ENCODE results near the gene CD7.

Gene CD7

DNA sequence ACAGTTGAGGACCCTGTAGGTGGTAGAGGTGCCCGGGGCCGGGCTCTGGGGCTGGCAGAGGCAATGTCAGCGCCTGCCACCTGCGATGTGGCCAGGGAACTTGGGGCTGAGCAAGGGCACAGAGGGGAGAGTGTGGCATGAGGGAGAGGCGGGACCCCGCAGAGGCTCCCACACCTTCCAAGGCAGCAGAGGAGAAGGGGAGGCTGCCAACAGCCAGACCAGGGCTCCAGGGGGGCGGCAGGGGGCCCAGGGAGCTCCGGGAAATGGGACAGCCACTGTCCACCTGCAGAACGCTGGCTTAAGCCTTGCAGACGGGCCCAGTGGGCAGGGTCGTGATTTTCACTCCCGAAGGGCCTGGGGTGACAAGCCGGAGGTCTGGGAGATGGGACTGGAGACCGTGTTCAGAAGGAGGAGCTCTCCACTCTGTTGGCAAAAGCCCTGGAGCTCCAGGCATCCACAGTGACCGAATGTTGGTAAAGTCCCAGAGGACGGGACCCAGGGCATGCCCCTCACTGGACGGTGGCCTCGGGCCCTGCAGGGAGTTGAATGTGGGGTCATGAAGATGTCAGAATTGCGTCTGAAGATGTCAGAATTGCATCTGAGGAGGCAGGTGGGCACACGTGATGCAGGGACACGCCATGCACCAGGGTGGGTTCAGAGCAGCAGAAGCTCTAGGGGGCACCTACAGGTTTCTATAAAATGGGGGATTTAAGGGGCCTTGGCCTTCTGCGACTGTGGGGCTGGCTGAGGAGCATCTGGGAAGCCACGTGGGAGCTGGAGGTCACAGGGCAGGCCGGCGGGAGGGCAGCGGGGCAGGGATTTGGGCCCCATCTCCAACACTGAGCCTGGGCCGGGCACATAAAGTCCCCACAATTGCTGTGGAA, 18.6 kb downstream of the CD7 start:
- WGBS: 89% methylated on average over 27 of the region's 27 CpGs
- Histone ChIP-seq H3K4me1 (ENCODE audit: insufficient read depth, low read length) (no peaks in the 10 kb centered on the region), H3K27ac (ENCODE audit: low read depth, low read length) (no peak overlapping the region), H3K9me3 (ENCODE audit: insufficient read depth, low read depth, low read length) (no peaks in the 10 kb centered on the region), H3K4me3 (ENCODE audit: low read length) (no peak overlapping the region), H3K36me3 (ENCODE audit: insufficient read depth, low read length) (no peaks in the 10 kb centered on the region), H3K9ac (ENCODE audit: low read depth, low read length) (no peak overlapping the region), H3K27me3 (ENCODE audit: insufficient read depth, low read length) (peaks cover 7% of the 10 kb centered on the region; the same call in 1 of the 2 replicates)

GRCh38 chr17:82297714-82298537, 19.5 kb downstream of the CD7 start:
- Histone ChIP-seq H3K4me1 (ENCODE audit: insufficient read depth, low read length) (no peaks in the 10 kb centered on the region), H3K9me3 (ENCODE audit: insufficient read depth, low read depth, low read length) (no peaks in the 10 kb centered on the region), H3K4me3 (ENCODE audit: low read length) (no peak overlapping the region), H3K27ac (ENCODE audit: low read depth, low read length) (no peak overlapping the region), H3K9ac (ENCODE audit: low read depth, low read length) (no peak overlapping the region), H3K36me3 (ENCODE audit: insufficient read depth, low read length) (no peaks in the 10 kb centered on the region), H3K27me3 (ENCODE audit: insufficient read depth, low read length) (peaks cover 7% of the 10 kb centered on the region; the same call in 1 of the 2 replicates)
- 81% methylated on average over 36 of the region's 36 CpGs for WGBS

DNA sequence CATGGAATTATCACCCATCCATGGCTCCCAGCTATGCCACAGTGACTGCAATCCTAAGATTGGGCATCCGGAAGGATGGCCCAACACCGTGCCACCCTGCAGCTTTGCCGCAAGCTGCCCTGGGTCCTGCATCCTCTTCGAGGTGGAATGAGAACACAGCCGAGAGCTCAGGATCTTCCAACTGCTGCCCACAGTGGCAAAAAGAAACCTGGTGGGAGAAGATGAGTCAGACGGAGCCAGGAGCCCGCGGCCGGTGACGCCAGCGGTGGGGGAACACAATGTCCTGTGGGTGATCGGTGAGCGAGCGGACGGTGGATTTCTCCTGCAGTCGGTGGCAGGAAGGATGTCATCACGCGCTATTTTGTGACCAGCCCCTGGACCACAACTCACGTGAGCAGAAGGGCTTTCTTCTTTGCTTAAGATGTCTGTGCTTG, 20.1 kb downstream of the CD7 start:
- Histone ChIP-seq H3K36me3 (ENCODE audit: insufficient read depth, low read length) (no peaks in the 10 kb centered on the region), H3K4me3 (ENCODE audit: low read length) (no peak overlapping the region), H3K9ac (ENCODE audit: low read depth, low read length) (no peak overlapping the region), H3K27ac (ENCODE audit: low read depth, low read length) (no peak overlapping the region), H3K27me3 (ENCODE audit: insufficient read depth, low read length) (peaks cover 7% of the 10 kb centered on the region; the same call in 1 of the 2 replicates), H3K9me3 (ENCODE audit: insufficient read depth, low read depth, low read length) (no peaks in the 10 kb centered on the region), H3K4me1 (ENCODE audit: insufficient read depth, low read length) (no peaks in the 10 kb centered on the region)
- 85% methylated on average over 19 of the region's 19 CpGs for WGBS

- Histone ChIP-seq H3K27me3 (ENCODE audit: insufficient read depth, low read length) (peaks cover 7% of the 10 kb centered on the region; the same call in 1 of the 2 replicates), H3K36me3 (ENCODE audit: insufficient read depth, low read length) (no peaks in the 10 kb centered on the region), H3K9me3 (ENCODE audit: insufficient read depth, low read depth, low read length) (no peaks in the 10 kb centered on the region), H3K4me1 (ENCODE audit: insufficient read depth, low read length) (no peaks in the 10 kb centered on the region), H3K4me3 (ENCODE audit: low read length) (no peak overlapping the region), H3K9ac (ENCODE audit: low read depth, low read length) (no peak overlapping the region), H3K27ac (ENCODE audit: low read depth, low read length) (no peak overlapping the region)
- WGBS: 68% methylated on average over 5 of the region's 7 CpGs
Observed at GRCh38 chr17:82296511-82297279, 20.7 kb downstream of the CD7 start.

DNA sequence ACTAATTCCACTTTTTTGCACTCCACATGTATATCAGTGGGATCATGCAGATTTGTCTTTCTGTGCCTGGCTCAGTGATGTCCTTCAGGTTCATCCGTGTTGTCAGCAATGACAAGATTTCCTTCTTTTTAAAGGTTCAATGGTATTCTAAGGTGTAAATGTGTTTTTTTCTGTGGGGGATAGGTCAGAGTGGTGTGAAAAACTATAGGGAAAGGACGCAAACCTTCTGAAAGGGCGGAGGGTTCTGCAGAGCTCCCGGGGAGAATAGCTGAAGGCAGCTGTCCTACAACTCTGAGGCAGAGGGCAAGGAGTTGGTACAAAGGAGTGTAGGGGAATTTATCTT, 22.0 kb downstream of the CD7 start:
- Histone ChIP-seq H3K27me3 (ENCODE audit: insufficient read depth, low read length) (peaks cover 7% of the 10 kb centered on the region; the same call in 1 of the 2 replicates), H3K36me3 (ENCODE audit: insufficient read depth, low read length) (no peaks in the 10 kb centered on the region), H3K27ac (ENCODE audit: low read depth, low read length) (no peak overlapping the region), H3K4me3 (ENCODE audit: low read length) (no peak overlapping the region), H3K9ac (ENCODE audit: low read depth, low read length) (no peak overlapping the region), H3K4me1 (ENCODE audit: insufficient read depth, low read length) (no peaks in the 10 kb centered on the region), H3K9me3 (ENCODE audit: insufficient read depth, low read depth, low read length) (no peaks in the 10 kb centered on the region)
- WGBS: 83% methylated on average over 4 of the region's 4 CpGs

DNA sequence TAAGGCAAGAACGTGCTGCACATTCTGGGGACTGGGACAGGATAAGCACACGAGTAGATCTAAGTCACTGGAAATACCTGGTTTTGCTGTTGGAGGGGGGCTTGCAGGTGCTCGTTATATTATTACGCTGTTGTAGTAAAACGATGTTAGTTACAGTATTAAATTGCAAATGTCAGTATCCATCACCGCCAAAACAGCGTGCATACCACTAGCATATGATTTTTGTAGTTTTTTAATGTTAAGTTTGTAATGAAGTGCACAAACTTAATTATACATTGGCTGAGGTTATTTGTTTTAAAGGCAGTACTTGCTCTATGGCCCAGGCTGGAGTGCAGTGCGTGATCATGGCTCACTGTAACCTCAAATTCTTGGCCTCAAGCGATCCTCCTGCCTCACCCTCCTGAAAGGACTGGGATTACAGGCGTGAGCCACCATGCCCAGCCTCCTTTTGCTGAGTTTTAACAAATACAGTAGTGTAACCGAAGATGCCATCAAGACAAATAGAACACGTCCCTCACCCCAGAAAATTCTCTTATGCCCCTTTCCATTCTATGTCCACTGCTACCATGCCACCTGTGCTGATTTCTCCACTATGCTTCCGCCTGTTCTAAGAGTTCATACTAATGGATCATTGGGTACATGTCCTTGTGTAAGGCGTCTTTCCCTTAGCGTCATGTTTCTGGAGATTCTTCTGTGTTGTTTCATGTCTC, 23.2 kb downstream of the CD7 start:
- H3K36me3 ChIP-seq (ENCODE audit: insufficient read depth, low read length): no peaks in the 10 kb centered on the region
- peak overlapping the region; percentile 57 for H3K4me3 ChIP-seq (ENCODE audit: low read length)
- no peak overlapping the region for H3K27ac ChIP-seq (ENCODE audit: low read depth, low read length)
- H3K9ac ChIP-seq (ENCODE audit: low read depth, low read length): no peak overlapping the region
- H3K27me3 ChIP-seq (ENCODE audit: insufficient read depth, low read length): peaks cover 7% of the 10 kb centered on the region; the same call in 1 of the 2 replicates
- 92% methylated on average over 15 of the region's 15 CpGs for WGBS
- H3K9me3 ChIP-seq (ENCODE audit: insufficient read depth, low read depth, low read length): no peaks in the 10 kb centered on the region
- H3K4me1 ChIP-seq (ENCODE audit: insufficient read depth, low read length): no peaks in the 10 kb centered on the region

DNA sequence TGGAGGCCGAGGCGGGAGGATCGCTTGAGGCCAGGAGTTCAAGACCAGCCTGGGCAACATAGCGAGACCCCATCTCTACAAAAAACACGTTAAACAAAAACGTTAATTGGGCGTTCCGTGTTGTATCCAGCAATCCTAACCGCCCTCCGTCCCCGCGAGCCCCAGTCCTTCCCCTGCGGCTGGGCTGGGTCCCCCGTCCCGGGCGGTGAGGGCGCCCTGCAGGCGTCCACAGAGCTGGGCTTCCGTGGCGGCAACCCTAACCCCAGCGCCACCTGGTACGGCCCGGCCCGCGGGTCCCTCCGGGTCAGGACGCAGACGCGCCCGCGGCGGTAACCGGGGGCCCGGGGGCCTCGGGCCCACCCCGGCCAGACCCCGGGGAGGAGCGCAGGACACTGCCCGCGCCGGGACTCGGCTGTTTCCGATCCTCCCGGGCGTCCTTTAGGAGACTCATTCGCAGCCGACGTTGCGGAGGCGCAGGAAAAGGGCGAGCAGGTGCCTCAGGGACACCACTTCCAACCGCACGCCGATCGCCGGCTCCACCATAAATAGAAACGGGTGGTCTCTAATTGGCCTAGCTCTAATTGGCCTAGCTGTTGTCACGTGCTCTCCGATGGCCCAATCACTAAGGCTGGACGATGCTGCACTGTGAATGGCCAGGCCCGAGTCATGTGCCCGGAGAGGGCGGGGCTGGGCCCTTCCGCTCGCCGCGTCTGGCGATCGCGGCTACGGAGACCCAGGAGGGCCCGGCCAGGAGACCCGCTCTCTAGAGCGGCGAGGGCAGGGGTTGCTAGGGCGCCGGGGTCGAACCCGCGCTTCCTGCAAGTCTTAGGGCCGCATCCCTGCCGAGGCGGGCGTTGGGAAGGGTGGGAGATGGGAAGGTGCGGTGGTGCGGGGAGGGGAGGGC, 24.9 kb downstream of the CD7 start:
- no peaks in the 10 kb centered on the region for H3K4me1 ChIP-seq (ENCODE audit: insufficient read depth, low read length)
- WGBS: 4% methylated on average over 86 of the region's 86 CpGs
- peaks cover 5% of the 10 kb centered on the region; the same call in 1 of the 2 replicates for H3K27me3 ChIP-seq (ENCODE audit: insufficient read depth, low read length)
- peak overlapping the region; percentile 78 for H3K4me3 ChIP-seq (ENCODE audit: low read length)
- peak overlapping the region; percentile 84 for H3K9ac ChIP-seq (ENCODE audit: low read depth, low read length)
- peak overlapping the region; percentile 92 for H3K27ac ChIP-seq (ENCODE audit: low read depth, low read length)
- no peaks in the 10 kb centered on the region for H3K9me3 ChIP-seq (ENCODE audit: insufficient read depth, low read depth, low read length)
- no peaks in the 10 kb centered on the region for H3K36me3 ChIP-seq (ENCODE audit: insufficient read depth, low read length)

- H3K9me3 ChIP-seq (ENCODE audit: insufficient read depth, low read depth, low read length): no peaks in the 10 kb centered on the region
- peak overlapping the region; percentile 78 for H3K4me3 ChIP-seq (ENCODE audit: low read length)
- 90% methylated on average over 19 of the region's 19 CpGs for WGBS
- H3K27ac ChIP-seq (ENCODE audit: low read depth, low read length): no peak overlapping the region; the same call in 1 of the 2 replicates
- peak overlapping the region; percentile 84 for H3K9ac ChIP-seq (ENCODE audit: low read depth, low read length)
- no peaks in the 10 kb centered on the region for H3K27me3 ChIP-seq (ENCODE audit: insufficient read depth, low read length)
- no peaks in the 10 kb centered on the region for H3K36me3 ChIP-seq (ENCODE audit: insufficient read depth, low read length)
- H3K4me1 ChIP-seq (ENCODE audit: insufficient read depth, low read length): no peaks in the 10 kb centered on the region
Observed at GRCh38 chr17:82291582-82292250, 25.7 kb downstream of the CD7 start.

DNA sequence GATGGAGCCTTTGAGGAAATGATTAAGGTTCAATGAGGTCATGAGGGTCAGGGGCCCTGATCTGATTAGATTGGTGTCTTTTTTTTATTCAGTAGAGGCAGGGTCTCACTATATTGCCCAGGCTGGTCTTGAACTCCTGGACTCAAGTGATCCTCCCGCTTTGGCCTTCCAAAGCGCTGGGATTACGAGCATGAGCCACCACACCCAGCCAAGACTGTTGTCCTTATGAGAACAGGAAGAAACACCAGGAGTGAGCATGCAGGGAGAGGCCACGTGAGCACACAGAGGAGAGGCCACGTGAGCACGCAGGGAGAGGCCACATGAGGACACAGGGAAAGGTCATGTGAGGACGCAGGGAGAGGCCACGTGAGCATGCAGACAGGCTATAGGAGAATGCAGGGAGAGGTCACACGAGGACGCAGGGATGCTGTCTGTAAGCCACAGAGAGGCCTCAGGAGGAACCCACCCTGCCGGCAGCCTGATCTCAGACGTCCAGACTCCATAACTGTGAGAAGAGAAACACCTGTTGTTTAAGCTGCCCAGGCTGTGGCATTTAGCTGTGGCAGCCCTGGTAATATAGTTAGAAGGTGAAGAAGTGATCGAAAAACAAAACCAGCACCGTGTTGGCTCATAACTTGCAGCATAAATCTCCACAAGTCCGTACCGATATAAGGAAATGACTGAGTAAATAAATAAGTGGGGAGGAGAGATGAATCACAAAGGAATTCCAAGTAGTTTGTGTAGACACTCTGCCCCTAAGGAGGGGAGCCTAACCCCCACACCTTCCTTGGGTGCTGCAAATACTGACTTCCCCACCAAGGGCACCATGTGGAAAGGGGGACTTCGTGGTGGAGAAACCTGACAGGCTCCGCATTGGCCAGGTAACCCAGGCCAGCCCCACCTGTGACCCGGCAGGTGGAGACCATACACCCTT, 29.3 kb downstream of the CD7 start:
- no peak overlapping the region for H3K27ac ChIP-seq (ENCODE audit: low read depth, low read length)
- H3K27me3 ChIP-seq (ENCODE audit: insufficient read depth, low read length): no peaks in the 10 kb centered on the region
- no peaks in the 10 kb centered on the region for H3K9me3 ChIP-seq (ENCODE audit: insufficient read depth, low read depth, low read length)
- no peak overlapping the region for H3K9ac ChIP-seq (ENCODE audit: low read depth, low read length)
- H3K4me3 ChIP-seq (ENCODE audit: low read length): no peak overlapping the region
- H3K36me3 ChIP-seq (ENCODE audit: insufficient read depth, low read length): no peaks in the 10 kb centered on the region
- no peaks in the 10 kb centered on the region for H3K4me1 ChIP-seq (ENCODE audit: insufficient read depth, low read length)
- WGBS: 89% methylated on average over 19 of the region's 19 CpGs
